H1 (cell line): ENCODE data around the gene SYT14. TPM values are rescaled to one million over a fixed set of nuclear protein-coding genes. Genes with fewer than 3 reads are reported as not detected.

Experiments
- CTCF ChIA-PET: fragments of 300-600 bp; sonication (Branson Sonifier 250); formaldehyde crosslinking; loops from one replicate; lab custom pipeline; 2021; ENCODE audit not compliant: partially characterized antibody; lab: Charles Lee
- POLR2A ChIA-PET: fragments of 300-600 bp; sonication (Branson Sonifier 250); formaldehyde crosslinking; loops from one replicate; lab custom pipeline; 2021; ENCODE audit warnings: inconsistent platforms; ENCODE audit not compliant: partially characterized antibody; lab: Charles Lee
- DNase-seq, 2 experiments: peaks; one replicate each; pipeline versions ENCODE4 v3.0.0 to v3.0.0-alpha.2; 2010 to 2022; ENCODE audit warnings: low spot score in 2 of 2, low read depth in 1 of 2, mixed read lengths in 1 of 2
- FAIRE-seq: peaks from 2 replicates; lab custom pipeline; 2011; peaks lifted over from hg19 to GRCh38; lab: Jason Lieb, UNC
- H2AFZ ChIP-seq: 2 replicates; pipeline ENCODE4 v1.8.1; 2012; ENCODE audit warnings: low read length, inconsistent platforms
- H2AK5ac ChIP-seq: 2 replicates; pipeline ENCODE4 v1.6.1; 2013; ENCODE audit warnings: low read depth, low read length
- H2BK120ac ChIP-seq: replicated peaks from 2 replicates; pipeline ENCODE3; 2013; ENCODE audit warnings: low read depth, low read length, inconsistent platforms
- H2BK12ac ChIP-seq: 2 replicates; pipeline ENCODE4 v1.6.1; 2013; ENCODE audit warnings: low read depth, low read length
- H2BK15ac ChIP-seq: 2 replicates; pipeline ENCODE4 v1.6.1; 2013; ENCODE audit warnings: low read length
- H2BK20ac ChIP-seq: 2 replicates; pipeline ENCODE4 v1.6.1; 2013; ENCODE audit warnings: low read length
- H2BK5ac ChIP-seq: 2 replicates; pipeline ENCODE4 v1.6.1; 2013; ENCODE audit warnings: low read depth, low read length
- H3K14ac ChIP-seq: 2 replicates; pipeline ENCODE4 v1.6.1; 2013; ENCODE audit warnings: inconsistent platforms; ENCODE audit not compliant: insufficient read length
- H3K18ac ChIP-seq: 2 replicates; pipeline ENCODE4 v1.6.1; 2013; ENCODE audit warnings: low read length; ENCODE audit errors: extremely low read depth
- H3K23ac ChIP-seq: 2 replicates; pipeline ENCODE4 v1.6.1; 2013; ENCODE audit warnings: inconsistent platforms; ENCODE audit not compliant: insufficient read length
- H3K23me2 ChIP-seq: 2 replicates; pipeline ENCODE4 v1.6.1; 2013; ENCODE audit warnings: low read depth, low read length
- H3K27ac ChIP-seq: 2 replicates; pipeline ENCODE4 v1.6.1; 2011; ENCODE audit warnings: low read depth, low read length, inconsistent platforms
- H3K27me3 ChIP-seq, 4 experiments: replicated peaks in 1 of 4; 1 replicate in 1 of 4; 2 replicates in 3 of 4; pipeline versions ENCODE4 v1.6.1 to v1.8.1; 2011 to 2013; ENCODE audit warnings: low read length in 3 of 4, mild to moderate bottlenecking in 3 of 4, inconsistent platforms in 2 of 4, mixed read lengths in 2 of 4, moderate library complexity in 1 of 4; ENCODE audit not compliant: control insufficient read depth in 3 of 4, insufficient read depth in 3 of 4; ENCODE audit errors: extremely low read depth in 1 of 4
- H3K36me3 ChIP-seq, 4 experiments: 2 replicates each; pipeline versions ENCODE4 v1.6.1 to v1.8.1; 2011 to 2013; ENCODE audit warnings: mild to moderate bottlenecking in 4 of 4, low read length in 3 of 4, moderate library complexity in 2 of 4, control low read depth in 1 of 4, inconsistent platforms in 1 of 4; ENCODE audit not compliant: insufficient read depth in 4 of 4, control insufficient read depth in 2 of 4
- H3K4ac ChIP-seq: replicated peaks from 2 replicates; pipeline ENCODE3; 2013; ENCODE audit warnings: low read length, low read depth, mixed read lengths, inconsistent platforms; ENCODE audit not compliant: insufficient read length
- H3K4me1 ChIP-seq, 4 experiments: replicated peaks in 1 of 4; 1 replicate in 1 of 4; 2 replicates in 3 of 4; pipeline versions ENCODE4 v1.6.1 to v1.8.1; 2011 to 2013; ENCODE audit warnings: low read length in 3 of 4, inconsistent platforms in 2 of 4, mixed read lengths in 1 of 4; ENCODE audit not compliant: insufficient read depth in 4 of 4, control insufficient read depth in 3 of 4
- H3K4me2 ChIP-seq, 2 experiments: 2 replicates each; pipeline versions ENCODE4 v1.6.1 to v1.8.1; 2011 to 2013; ENCODE audit warnings: low read depth in 2 of 2, low read length in 2 of 2, control low read depth in 1 of 2, inconsistent platforms in 1 of 2, mild to moderate bottlenecking in 1 of 2; ENCODE audit not compliant: insufficient read depth in 1 of 2
- H3K4me3 ChIP-seq, 4 experiments: fragments of 200-600, 300-600 bp in 1 of 4; sonication (generic), shearing (Covaris generic), sonication (Bioruptor Twin) in 1 of 4; 2 replicates each; pipeline versions ENCODE4 v1.5.1 to v1.8.1; 2011 to 2016; ENCODE audit warnings: low read length in 4 of 4, low read depth in 3 of 4, control low read depth in 2 of 4, inconsistent platforms in 2 of 4, mild to moderate bottlenecking in 2 of 4, mixed read lengths in 1 of 4, moderate library complexity in 1 of 4; ENCODE audit not compliant: insufficient read depth in 2 of 4; ENCODE audit errors: extremely low read depth in 1 of 4
- H3K56ac ChIP-seq: replicated peaks from 2 replicates; pipeline ENCODE3; 2013; ENCODE audit warnings: low read depth, mild to moderate bottlenecking, mixed read lengths, low read length, inconsistent platforms; ENCODE audit not compliant: insufficient read length
- H3K79me1 ChIP-seq: 2 replicates; pipeline ENCODE4 v1.6.1; 2013; ENCODE audit warnings: low read depth, low read length, control low read depth
- H3K79me2 ChIP-seq, 2 experiments: 2 replicates each; pipeline versions ENCODE4 v1.6.1 to v1.8.1; 2012 to 2013; ENCODE audit warnings: low read length in 2 of 2, mild to moderate bottlenecking in 2 of 2, inconsistent platforms in 1 of 2; ENCODE audit not compliant: insufficient read depth in 2 of 2, control insufficient read depth in 1 of 2
- H3K9ac ChIP-seq, 4 experiments: replicated peaks in 1 of 4; 1 replicate in 1 of 4; 2 replicates in 3 of 4; pipeline versions ENCODE4 v1.6.1 to v1.8.1; 2011 to 2013; ENCODE audit warnings: low read depth in 3 of 4, low read length in 3 of 4, control low read depth in 2 of 4, mild to moderate bottlenecking in 2 of 4, moderate library complexity in 2 of 4, inconsistent platforms in 1 of 4; ENCODE audit errors: extremely low read depth in 1 of 4
- H3K9me3 ChIP-seq, 2 experiments: 2 replicates each; pipeline versions ENCODE4 v1.6.1 to v1.8.1; 2012 to 2013; ENCODE audit warnings: mild to moderate bottlenecking in 2 of 2, moderate library complexity in 2 of 2, control low read depth in 1 of 2, inconsistent platforms in 1 of 2, low read depth in 1 of 2, low read length in 1 of 2, mixed read lengths in 1 of 2; ENCODE audit not compliant: insufficient read depth in 2 of 2
- H4K20me1 ChIP-seq, 2 experiments: replicated peaks in 1 of 2; 2 replicates each; pipeline versions ENCODE3 to v1.8.1; 2011 to 2013; ENCODE audit warnings: inconsistent platforms in 2 of 2, low read length in 2 of 2, mild to moderate bottlenecking in 1 of 2; ENCODE audit not compliant: insufficient read depth in 2 of 2, control insufficient read depth in 1 of 2
- H4K5ac ChIP-seq: 2 replicates; pipeline ENCODE4 v1.6.1; 2013; ENCODE audit warnings: low read length, low read depth, mixed read lengths, inconsistent platforms; ENCODE audit not compliant: insufficient read length
- H4K8ac ChIP-seq: 2 replicates; pipeline ENCODE4 v1.8.0; 2013; ENCODE audit warnings: mild to moderate bottlenecking, moderate library complexity, low read length, inconsistent platforms; ENCODE audit not compliant: insufficient read depth; ENCODE audit errors: extremely low read depth
- H4K91ac ChIP-seq: replicated peaks from 2 replicates; pipeline ENCODE3; 2013; ENCODE audit warnings: low read length, mixed read lengths, inconsistent platforms; ENCODE audit not compliant: insufficient read length
- CEBPB ChIP-seq: IDR thresholded peaks from 2 replicates; pipeline ENCODE4 v1.6.1; 2012; ENCODE audit warnings: low read depth, low read length
- CTBP2 ChIP-seq: IDR thresholded peaks from 2 replicates; pipeline ENCODE4 v1.7.0; 2011; ENCODE audit warnings: borderline replicate concordance, mild to moderate bottlenecking, moderate library complexity, mixed read lengths, low read length; ENCODE audit not compliant: insufficient read depth, insufficient read length
- GTF2F1 ChIP-seq: IDR thresholded peaks from 2 replicates; pipeline ENCODE4 v1.6.1; 2012; ENCODE audit warnings: low read depth, low read length, improper control_type of control experiment, borderline replicate concordance
- KDM4A ChIP-seq: IDR thresholded peaks from one replicate; pipeline ENCODE4 v1.7.1; 2012; ENCODE audit warnings: low read depth, mild to moderate bottlenecking, moderate library complexity, low read length, inconsistent platforms; ENCODE audit not compliant: severe bottlenecking
- POLR2A ChIP-seq, 2 experiments: IDR thresholded peaks; 1 replicate in 1 of 2; 2 replicates in 1 of 2; pipeline ENCODE4 v1.6.1; 2011; ENCODE audit warnings: low read depth in 2 of 2, low read length in 2 of 2, mild to moderate bottlenecking in 2 of 2; ENCODE audit errors: control extremely low read depth in 1 of 2
- RBBP5 ChIP-seq: IDR thresholded peaks from 2 replicates; pipeline ENCODE4 v1.7.1; 2012; ENCODE audit warnings: low read depth, mild to moderate bottlenecking, inconsistent platforms, low read length, moderate library complexity, borderline replicate concordance
- RXRA ChIP-seq: IDR thresholded peaks from 2 replicates; pipeline ENCODE4 v1.6.1; 2011; ENCODE audit warnings: low read depth, mild to moderate bottlenecking, low read length, moderate library complexity; ENCODE audit not compliant: insufficient read depth
- SIRT6 ChIP-seq: IDR thresholded peaks from one replicate; pipeline ENCODE4 v1.7.1; 2012; ENCODE audit warnings: low read length, inconsistent platforms
- TAF1 ChIP-seq: IDR thresholded peaks from 2 replicates; pipeline ENCODE4 v1.6.1; 2011; ENCODE audit warnings: mild to moderate bottlenecking, low read depth, low read length
- TAF7 ChIP-seq: optimal IDR thresholded peaks from 2 replicates; pipeline ENCODE3; 2011; ENCODE audit warnings: low read depth, mild to moderate bottlenecking, inconsistent platforms, low read length, moderate library complexity, borderline replicate concordance
- YY1 ChIP-seq: IDR thresholded peaks from 2 replicates; pipeline ENCODE4 v1.6.1; 2011; ENCODE audit warnings: low read depth, mild to moderate bottlenecking, low read length
- WGBS, 2 experiments: shearing (Covaris generic) in 1 of 2; methylation state at CpG; one replicate each; pipeline versions ENCODE4 v1.1.6 to v1.1.7; 2013 to 2015; ENCODE audit warnings: low lambda C conversion rate in 2 of 2, mixed read lengths in 2 of 2, inconsistent platforms in 1 of 2, low coverage in 1 of 2, missing lambda C conversion rate in 1 of 2; ENCODE audit not compliant: insufficient replicate concordance in 2 of 2, insufficient coverage in 1 of 2, insufficient read length in 1 of 2; ENCODE audit errors: extremely low coverage in 1 of 2, missing lambda C conversion rate in 1 of 2; 5-methylcytosine and 5-hydroxymethylcytosine counted together
- polyA plus RNA-seq, 7 experiments: library from polyadenylated mRNA; depleted of rRNA in 3 of 7; stranded (reverse) in 5 of 7; unstranded in 2 of 7; fragments of >200 nt in 5 of 7; fragments of 200-250 nt in 2 of 7; gene quantifications; 1 replicate in 5 of 7; 2 replicates in 1 of 7; 4 replicates in 1 of 7; pipeline versions ENCODE4 v1.2.1 to v1.2.3, GENCODE V29; 2011 to 2013; ENCODE audit warnings: missing spikeins in 2 of 7, mixed read lengths in 2 of 7
- total RNA-seq: library from RNA; stranded (reverse); fragmentation: NEBNext Ultra II Directional; extraction: Animal tissue kit (Norgen Biotek cat#: 25700); gene quantifications from 2 replicates; pipeline ENCODE4 v1.2.1, GENCODE V29; 2021
- TF ChIP-seq, protein P1 (sequence below): IDR thresholded peaks from 2 replicates; pipeline ENCODE4 v1.6.1; 2012; ENCODE audit warnings: low read length, inconsistent platforms
- TF ChIP-seq, protein P2 (sequence below): IDR thresholded peaks from 2 replicates; pipeline ENCODE4 v1.6.1; 2012; ENCODE audit warnings: inconsistent platforms

Gene SYT14
- total and polyA plus RNA-seq, 2 of the 8 experiments (the other 6 are each of a cell fraction or from before 2014, with no cell fraction given), result 2.3 to 18.4 TPM

DNA sequence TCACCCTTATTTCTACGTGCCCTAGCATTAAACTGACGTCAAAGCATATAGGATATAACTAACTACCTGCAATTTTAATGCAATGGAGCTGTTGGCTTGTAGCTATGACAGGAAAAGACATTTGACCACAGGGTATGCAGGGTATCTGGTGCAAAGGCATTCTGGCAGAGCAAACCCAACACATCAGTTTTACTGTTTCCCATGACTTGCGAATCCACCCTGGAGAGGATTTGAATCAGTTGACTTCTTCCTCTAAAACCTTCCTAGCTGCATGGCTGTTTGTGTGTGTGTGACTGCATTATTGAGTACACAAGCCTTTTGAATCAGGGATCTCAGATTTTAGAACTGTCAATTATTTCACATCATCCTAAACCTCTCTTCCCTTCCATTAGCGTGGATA, 41.7 kb upstream of the SYT14 start:
- Histone ChIP-seq H3K4me1 (no peaks in the 10 kb centered on the region), H3K27ac (no peak overlapping the region), H3K9ac (no peak overlapping the region), H2BK20ac (no peak overlapping the region), H3K79me1 (no peaks in the 10 kb centered on the region), H2BK120ac (no peak overlapping the region), H3K14ac (no peak overlapping the region), H4K8ac (no peak overlapping the region), H3K4ac (no peak overlapping the region), H3K79me2 (no peaks in the 10 kb centered on the region), H3K4me2 (no peak overlapping the region), H3K56ac (no peak overlapping the region), H3K18ac (no peak overlapping the region), H2BK15ac (no peak overlapping the region), H3K23me2 (no peaks in the 10 kb centered on the region), H3K9me3 (no peaks in the 10 kb centered on the region), H4K20me1 (no peaks in the 10 kb centered on the region), H2BK12ac (no peak overlapping the region), H3K27me3 (no peaks in the 10 kb centered on the region), H4K5ac (no peak overlapping the region), H4K91ac (no peak overlapping the region), H2AFZ (no peak overlapping the region), H3K36me3 (no peaks in the 10 kb centered on the region), H3K23ac (no peak overlapping the region), H3K4me3 (no peak overlapping the region), H2BK5ac (no peak overlapping the region), H2AK5ac (no peak overlapping the region)
- ChIA-PET POLR2A (no interaction called here), CTCF (interaction anchor here (1.8 to 2.4 kb wide), 2 partner anchors 36 to 98 kb away, joined by 4 to 7 read pairs; no protein-coding TSS in a partner anchor)
- WGBS, 2 experiments, result 91% methylated on average over 4 of the region's 4 CpGs; no CpG with 5 or more reads in 1 of the 2 experiments
- no peak for FAIRE-seq
- DNase-seq, result no peak
- TF ChIP-seq RBBP5, result no peak
- TF ChIP-seq CTBP2, result no peak
- TF ChIP-seq, protein P1, sequence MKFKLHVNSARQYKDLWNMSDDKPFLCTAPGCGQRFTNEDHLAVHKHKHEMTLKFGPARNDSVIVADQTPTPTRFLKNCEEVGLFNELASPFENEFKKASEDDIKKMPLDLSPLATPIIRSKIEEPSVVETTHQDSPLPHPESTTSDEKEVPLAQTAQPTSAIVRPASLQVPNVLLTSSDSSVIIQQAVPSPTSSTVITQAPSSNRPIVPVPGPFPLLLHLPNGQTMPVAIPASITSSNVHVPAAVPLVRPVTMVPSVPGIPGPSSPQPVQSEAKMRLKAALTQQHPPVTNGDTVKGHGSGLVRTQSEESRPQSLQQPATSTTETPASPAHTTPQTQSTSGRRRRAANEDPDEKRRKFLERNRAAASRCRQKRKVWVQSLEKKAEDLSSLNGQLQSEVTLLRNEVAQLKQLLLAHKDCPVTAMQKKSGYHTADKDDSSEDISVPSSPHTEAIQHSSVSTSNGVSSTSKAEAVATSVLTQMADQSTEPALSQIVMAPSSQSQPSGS, result no peak
- no peak for TF ChIP-seq YY1
- no peak for TF ChIP-seq KDM4A
- TF ChIP-seq SIRT6, result no peak
- TF ChIP-seq GTF2F1, result no peak
- TF ChIP-seq, protein P2, sequence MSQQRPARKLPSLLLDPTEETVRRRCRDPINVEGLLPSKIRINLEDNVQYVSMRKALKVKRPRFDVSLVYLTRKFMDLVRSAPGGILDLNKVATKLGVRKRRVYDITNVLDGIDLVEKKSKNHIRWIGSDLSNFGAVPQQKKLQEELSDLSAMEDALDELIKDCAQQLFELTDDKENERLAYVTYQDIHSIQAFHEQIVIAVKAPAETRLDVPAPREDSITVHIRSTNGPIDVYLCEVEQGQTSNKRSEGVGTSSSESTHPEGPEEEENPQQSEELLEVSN, result no peak
- TF ChIP-seq RXRA, result no peak
- no peak for TF ChIP-seq CEBPB
- TF ChIP-seq TAF1, result no peak
- no peak for TF ChIP-seq POLR2A (IDR thresholded peaks at IDR 0.05; ENCODE audit: control extremely low read depth in 1 of 2, low read depth in 2 of 2, low read length in 2 of 2)
- no peak for TF ChIP-seq TAF7
